ENCODE measurements around the gene CYLC2.

CYLC2 gene

DNA sequence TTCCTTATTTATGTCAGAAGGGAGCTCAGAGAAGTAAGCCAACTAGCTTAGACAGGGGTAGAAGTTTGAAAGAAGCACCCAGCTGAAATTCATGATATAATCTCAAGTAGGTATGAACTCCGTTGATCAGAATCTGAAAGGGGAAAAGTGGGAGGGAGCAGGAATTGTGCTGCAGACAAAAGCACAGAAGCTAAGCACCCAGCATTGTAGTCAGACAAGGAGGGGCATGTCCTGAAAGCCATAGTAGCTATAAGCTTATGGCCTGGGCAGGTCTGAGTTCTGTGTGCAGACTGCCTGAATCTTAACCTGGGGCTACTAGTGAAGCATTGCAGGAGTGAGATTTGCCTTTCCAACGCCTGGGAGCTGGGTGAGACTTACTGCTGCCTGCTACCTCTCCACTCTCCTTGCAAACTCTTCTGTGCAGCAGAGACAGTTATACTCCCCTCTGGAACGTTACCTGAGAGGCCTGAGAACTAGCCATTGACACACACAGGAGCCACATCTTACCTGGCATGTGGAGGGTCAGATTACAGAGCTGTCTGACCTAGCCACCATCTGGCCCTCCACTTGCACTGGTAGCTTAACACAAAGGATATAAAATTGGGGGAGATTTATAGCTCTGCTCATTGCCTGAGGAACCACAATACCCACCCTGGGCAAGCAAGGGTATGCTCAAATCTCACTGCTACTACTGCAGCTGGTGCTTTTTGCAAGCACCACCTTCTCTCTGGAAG, 9.8 kb upstream of the CYLC2 start:
- H4K20me1 ChIP-seq (ENCODE audit: insufficient read depth, low read length) = no peaks in the 10 kb centered on the region

DNA sequence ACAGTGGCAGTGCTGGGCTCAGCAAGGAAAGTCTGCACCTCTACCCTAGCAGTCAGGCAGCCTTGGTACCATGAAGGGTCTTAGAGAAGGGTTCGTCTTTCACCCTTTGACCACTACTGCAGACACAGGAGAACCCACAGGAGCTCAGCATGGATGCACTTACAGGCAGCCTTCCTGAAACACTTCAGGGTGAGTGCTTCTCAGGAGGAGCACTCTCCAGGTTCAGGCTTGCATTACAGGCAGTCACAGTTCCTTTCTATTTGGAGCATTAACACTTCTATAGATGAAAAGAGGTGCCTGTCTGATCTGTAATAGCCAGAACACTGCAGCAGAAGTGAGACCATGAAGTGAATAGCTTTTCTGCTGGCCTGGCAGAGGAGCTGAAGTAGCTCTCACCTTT, 8.7 kb upstream of the CYLC2 start:
- H3K36me3 ChIP-seq (ENCODE audit: insufficient read depth, low read length) = no peaks in the 10 kb centered on the region
- no peaks in the 10 kb centered on the region for H3K4me1 ChIP-seq (ENCODE audit: insufficient read depth, low read length)
- no peak overlapping the region for H3K4me3 ChIP-seq (ENCODE audit: low read depth in 1 of 2, low read length in 2 of 2)
- no peak overlapping the region for H2AFZ ChIP-seq (ENCODE audit: low read depth, low read length)
- no peaks in the 10 kb centered on the region for H3K9me3 ChIP-seq (ENCODE audit: insufficient read depth, low read length, severe bottlenecking)
- ATAC-seq (ENCODE audit: insufficient read depth, low read depth) (no peak), DNase-seq (no peak)
- no peaks in the 10 kb centered on the region for H3K27me3 ChIP-seq (ENCODE audit: insufficient read depth, low read length, poor library complexity)
- no peak overlapping the region for H3K9ac ChIP-seq (ENCODE audit: low read depth, low read length)
- H3K79me2 ChIP-seq (ENCODE audit: insufficient read depth, low read length) = no peaks in the 10 kb centered on the region
- TF ChIP-seq EZH2 (IDR thresholded peaks at IDR 0.05; ENCODE audit: borderline replicate concordance, low read depth, low read length, severe bottlenecking) = no peak
- TF ChIP-seq, protein P1, sequence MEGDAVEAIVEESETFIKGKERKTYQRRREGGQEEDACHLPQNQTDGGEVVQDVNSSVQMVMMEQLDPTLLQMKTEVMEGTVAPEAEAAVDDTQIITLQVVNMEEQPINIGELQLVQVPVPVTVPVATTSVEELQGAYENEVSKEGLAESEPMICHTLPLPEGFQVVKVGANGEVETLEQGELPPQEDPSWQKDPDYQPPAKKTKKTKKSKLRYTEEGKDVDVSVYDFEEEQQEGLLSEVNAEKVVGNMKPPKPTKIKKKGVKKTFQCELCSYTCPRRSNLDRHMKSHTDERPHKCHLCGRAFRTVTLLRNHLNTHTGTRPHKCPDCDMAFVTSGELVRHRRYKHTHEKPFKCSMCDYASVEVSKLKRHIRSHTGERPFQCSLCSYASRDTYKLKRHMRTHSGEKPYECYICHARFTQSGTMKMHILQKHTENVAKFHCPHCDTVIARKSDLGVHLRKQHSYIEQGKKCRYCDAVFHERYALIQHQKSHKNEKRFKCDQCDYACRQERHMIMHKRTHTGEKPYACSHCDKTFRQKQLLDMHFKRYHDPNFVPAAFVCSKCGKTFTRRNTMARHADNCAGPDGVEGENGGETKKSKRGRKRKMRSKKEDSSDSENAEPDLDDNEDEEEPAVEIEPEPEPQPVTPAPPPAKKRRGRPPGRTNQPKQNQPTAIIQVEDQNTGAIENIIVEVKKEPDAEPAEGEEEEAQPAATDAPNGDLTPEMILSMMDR (IDR thresholded peaks at IDR 0.05; ENCODE audit: borderline replicate concordance, extremely low read depth, low read length, poor library complexity, severe bottlenecking) = no peak
- no peaks in the 10 kb centered on the region for H4K20me1 ChIP-seq (ENCODE audit: insufficient read depth, low read length)
- no peak overlapping the region for H3K27ac ChIP-seq (ENCODE audit: low read length)
- no peak overlapping the region for H3K4me2 ChIP-seq (ENCODE audit: insufficient read depth, low read length)

More for the DNA sequence above, 9.8 kb upstream of the CYLC2 start:
- Histone ChIP-seq H3K27ac (ENCODE audit: low read length) (no peak overlapping the region), H3K27me3 (ENCODE audit: insufficient read depth, low read length, poor library complexity) (no peaks in the 10 kb centered on the region), H3K9me3 (ENCODE audit: insufficient read depth, low read length, severe bottlenecking) (no peaks in the 10 kb centered on the region), H3K4me2 (ENCODE audit: insufficient read depth, low read length) (no peak overlapping the region), H2AFZ (ENCODE audit: low read depth, low read length) (no peak overlapping the region), H3K79me2 (ENCODE audit: insufficient read depth, low read length) (no peaks in the 10 kb centered on the region), H3K9ac (ENCODE audit: low read depth, low read length) (no peak overlapping the region), H3K4me3 (ENCODE audit: low read depth in 1 of 2, low read length in 2 of 2) (no peak overlapping the region), H3K36me3 (ENCODE audit: insufficient read depth, low read length) (no peaks in the 10 kb centered on the region), H3K4me1 (ENCODE audit: insufficient read depth, low read length) (no peaks in the 10 kb centered on the region)
- TF ChIP-seq, protein P1 (IDR thresholded peaks at IDR 0.05; ENCODE audit: borderline replicate concordance, extremely low read depth, low read length, poor library complexity, severe bottlenecking) = no peak
- TF ChIP-seq EZH2 (IDR thresholded peaks at IDR 0.05; ENCODE audit: borderline replicate concordance, low read depth, low read length, severe bottlenecking) = no peak
- DNase-seq = no peak
- ATAC-seq (ENCODE audit: insufficient read depth, low read depth) = no peak

DNA sequence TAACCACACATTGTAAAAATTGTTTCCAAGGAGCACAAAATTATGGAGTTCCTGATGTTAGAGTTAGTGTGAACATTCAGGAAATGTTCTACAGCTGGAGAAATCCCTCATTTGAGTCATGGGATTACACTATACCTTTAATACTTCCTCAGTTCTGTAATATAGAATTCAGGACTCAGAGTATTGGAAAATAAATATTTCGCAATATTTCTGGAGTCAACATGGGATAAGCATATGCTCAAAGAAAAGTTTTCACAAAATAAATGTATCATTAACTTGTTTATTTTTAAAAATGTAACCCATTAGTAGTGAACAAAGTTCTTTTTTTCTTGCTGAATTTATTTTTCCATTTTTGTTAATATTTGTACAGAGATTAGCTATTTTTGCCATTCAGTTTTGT, 8.6 kb downstream of the CYLC2 start:
- Histone ChIP-seq H4K20me1 (ENCODE audit: insufficient read depth, low read length) (no peaks in the 10 kb centered on the region), H3K27ac (ENCODE audit: low read length) (no peak overlapping the region), H3K36me3 (ENCODE audit: insufficient read depth, low read length) (no peaks in the 10 kb centered on the region), H3K4me2 (ENCODE audit: insufficient read depth, low read length) (no peak overlapping the region), H2AFZ (ENCODE audit: low read depth, low read length) (no peak overlapping the region), H3K27me3 (ENCODE audit: insufficient read depth, low read length, poor library complexity) (no peaks in the 10 kb centered on the region), H3K9me3 (ENCODE audit: insufficient read depth, low read length, severe bottlenecking) (no peaks in the 10 kb centered on the region), H3K4me3 (ENCODE audit: low read depth in 1 of 2, low read length in 2 of 2) (no peak overlapping the region), H3K4me1 (ENCODE audit: insufficient read depth, low read length) (no peaks in the 10 kb centered on the region), H3K79me2 (ENCODE audit: insufficient read depth, low read length) (no peaks in the 10 kb centered on the region), H3K9ac (ENCODE audit: low read depth, low read length) (no peak overlapping the region)
- DNase-seq (no peak), ATAC-seq (ENCODE audit: insufficient read depth, low read depth) (no peak)
- TF ChIP-seq, protein P1 (IDR thresholded peaks at IDR 0.05; ENCODE audit: borderline replicate concordance, extremely low read depth, low read length, poor library complexity, severe bottlenecking) = no peak
- TF ChIP-seq EZH2 (IDR thresholded peaks at IDR 0.05; ENCODE audit: borderline replicate concordance, low read depth, low read length, severe bottlenecking) = no peak
